Peyer's patch (tissue), 4 donors: Measurements from ENCODE around the gene EFNB2.

Source experiments
- CTCF ChIP-seq, 6 experiments: fragments of 450-650 bp in 4 of 6; fragments of 200-600 bp in 2 of 6; sonication (generic) in 1 of 6; IDR thresholded peaks; one replicate each; pipeline ENCODE4 v1.5.1; 2017 to 2019; ENCODE audit warnings: antibody characterized with exemption in 6 of 6, mild to moderate bottlenecking in 3 of 6, moderate library complexity in 1 of 6
- POLR2A ChIP-seq, 2 donors: fragments of 450-650 bp; IDR thresholded peaks; one replicate each; pipeline ENCODE4 v1.5.1; 2017; ENCODE audit warnings: antibody characterized with exemption in 2 of 2, mild to moderate bottlenecking in 2 of 2, moderate library complexity in 2 of 2

GRCh38 chr13:106548064-106548696 is 12.7 kb upstream of the EFNB2 start:
- no peak for TF ChIP-seq POLR2A (IDR thresholded peaks at IDR 0.05)
- no peak for TF ChIP-seq CTCF (IDR thresholded peaks at IDR 0.05)
